Measurements from ENCODE around the gene STAB2. TPM values are rescaled to one million over a fixed set of nuclear protein-coding genes. Genes with fewer than 3 reads are reported as not detected.
"Not testable (repeated sequence)": the region's sequence is repeated elsewhere in the genome, so short reads cannot be mapped to it uniquely, and the experiment has no call there.

The STAB2 gene
- polyA plus RNA-seq, 3 donors, result 0.25 to 1.2 (median 0.27) TPM

DNA sequence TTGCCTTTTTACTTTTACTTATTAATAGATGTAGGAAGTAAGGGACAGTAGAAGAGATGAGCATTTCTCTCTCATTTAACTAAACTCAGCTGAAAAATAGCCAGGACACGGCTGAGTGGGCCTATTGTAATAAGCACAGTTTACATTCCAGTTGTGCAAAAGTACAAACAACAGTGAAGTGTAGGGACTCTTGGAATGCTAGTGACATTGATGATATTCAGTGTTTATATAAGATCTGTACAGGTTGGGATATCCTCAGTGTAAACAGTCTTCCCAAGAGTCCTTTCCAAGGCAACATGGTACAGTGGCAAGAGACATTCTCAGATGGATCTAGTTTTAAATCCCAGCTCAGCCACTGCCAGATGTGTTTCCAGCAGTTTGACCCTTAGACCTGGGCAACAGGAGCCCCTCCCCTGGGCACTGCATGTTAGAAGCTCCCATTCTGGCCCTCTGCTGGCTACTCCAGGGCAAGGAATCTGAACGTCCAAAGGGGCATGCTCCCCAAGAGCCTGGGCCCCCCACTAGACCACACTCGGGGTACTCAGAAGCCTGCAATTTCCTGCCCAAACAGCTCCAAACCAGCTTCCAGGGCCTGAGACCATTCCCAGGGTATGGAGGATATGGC lies 55.3 kb downstream of the STAB2 start:
- DNase-seq (ENCODE audit: low read depth in 3 of 3, low spot score in 2 of 3), result no peak

DNA sequence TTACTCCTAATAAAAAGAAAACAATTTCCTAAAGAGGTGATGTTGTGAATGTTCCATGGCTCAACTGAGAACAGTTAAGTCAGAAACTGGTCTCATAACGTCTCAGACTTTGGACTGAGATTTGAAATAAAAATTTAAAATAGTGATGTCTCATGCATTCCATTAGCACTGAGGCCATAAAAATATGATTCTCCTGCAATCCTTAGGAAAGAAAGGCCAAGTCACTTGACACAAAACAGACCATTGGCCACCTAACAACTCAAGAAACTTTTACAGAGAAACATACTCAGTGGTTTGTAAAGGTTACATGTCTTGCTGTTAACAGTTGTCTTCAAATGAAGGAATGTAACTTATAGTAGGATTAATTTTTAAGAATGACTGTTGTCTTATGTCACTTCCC lies 58.1 kb downstream of the STAB2 start:
- DNase-seq (ENCODE audit: low read depth in 3 of 3, low spot score in 2 of 3), result no peak

DNA sequence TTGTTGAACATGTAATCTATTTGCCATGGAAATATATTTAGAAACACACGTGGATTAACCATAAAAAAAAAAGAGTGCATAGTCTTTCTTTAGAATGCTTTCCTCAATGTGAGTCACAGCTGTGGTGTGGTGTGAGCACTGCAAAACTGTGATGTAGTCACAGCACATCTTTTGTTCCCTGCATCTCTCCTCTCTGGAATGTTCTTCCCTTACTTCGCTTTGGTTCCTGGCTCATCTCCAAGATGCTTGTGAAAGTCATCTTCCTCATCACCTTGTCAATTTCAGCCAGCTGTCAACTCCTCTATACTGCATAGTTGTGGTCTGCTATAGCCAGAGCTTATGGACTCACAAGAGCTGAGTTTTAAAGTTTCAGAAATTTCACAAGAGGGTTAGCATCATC lies 60.2 kb downstream of the STAB2 start:
- DNase-seq (ENCODE audit: low read depth in 3 of 3, low spot score in 2 of 3), result no peak

- DNase-seq (ENCODE audit: low read depth in 3 of 3, low spot score in 2 of 3), result no peak
These were observed 65.7 kb downstream of the STAB2 start for GRCh38 chr12:103652808-103653207.

- DNase-seq (ENCODE audit: low read depth in 3 of 3, low spot score in 2 of 3), result not testable (repeated sequence)
These were observed 66.6 kb downstream of the STAB2 start for GRCh38 chr12:103653568-103654173.

- DNase-seq (ENCODE audit: low read depth in 3 of 3, low spot score in 2 of 3), result no peak
These were observed 67.7 kb downstream of the STAB2 start for GRCh38 chr12:103654816-103655215.

- DNase-seq (ENCODE audit: low read depth in 3 of 3, low spot score in 2 of 3), result no peak
These were observed 69.2 kb downstream of the STAB2 start for GRCh38 chr12:103656291-103656690.

- DNase-seq (ENCODE audit: low read depth in 3 of 3, low spot score in 2 of 3), result no peak
These were observed 70.3 kb downstream of the STAB2 start for GRCh38 chr12:103657331-103657730.

- no peak for DNase-seq (ENCODE audit: low read depth in 3 of 3, low spot score in 2 of 3)
These were observed 77.6 kb downstream of the STAB2 start for GRCh38 chr12:103664626-103665025.

- DNase-seq (ENCODE audit: low read depth in 3 of 3, low spot score in 2 of 3), result no peak
These were observed 78.9 kb downstream of the STAB2 start for GRCh38 chr12:103665971-103666370.

DNA sequence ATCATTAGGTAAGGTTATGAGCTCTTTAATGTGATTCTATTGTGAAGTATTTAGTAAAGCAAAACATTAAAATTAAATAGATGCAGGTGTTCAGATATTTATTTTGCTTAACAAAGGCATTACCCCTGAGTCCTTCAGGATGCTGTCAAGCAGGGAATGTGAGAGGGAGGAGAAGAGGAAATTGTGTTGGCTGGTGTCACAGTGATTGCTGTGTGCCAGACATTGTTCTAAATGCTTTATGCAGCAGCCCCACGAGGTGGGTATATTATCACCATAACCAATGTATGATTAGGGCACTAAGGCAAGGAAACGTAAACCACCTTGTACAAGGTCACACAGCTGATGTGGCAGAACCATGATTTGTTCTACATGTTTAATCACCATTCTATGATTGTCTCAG lies 80.1 kb downstream of the STAB2 start:
- no peak for DNase-seq (ENCODE audit: low read depth in 3 of 3, low spot score in 2 of 3)

DNA sequence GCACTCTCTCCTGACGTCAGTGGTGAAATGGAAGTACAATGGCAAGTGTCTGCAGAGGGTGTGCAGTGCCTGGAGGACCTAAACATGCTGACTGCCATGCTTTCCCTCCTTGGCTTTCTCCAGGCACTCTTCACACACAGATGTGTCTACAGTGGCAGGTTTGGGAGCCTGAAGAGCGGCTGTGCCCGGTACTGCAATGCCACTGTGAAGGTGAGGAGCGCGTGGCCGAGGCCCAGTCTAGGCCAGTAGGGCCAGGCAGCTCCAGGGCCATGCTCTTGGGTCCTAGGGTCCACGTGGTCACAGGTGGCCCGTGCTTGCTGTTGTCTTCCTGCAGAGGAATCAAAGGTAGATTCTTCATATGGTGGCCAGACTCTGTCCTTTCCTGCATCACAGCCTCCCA lies 81.4 kb downstream of the STAB2 start:
- DNase-seq (ENCODE audit: low read depth in 3 of 3, low spot score in 2 of 3), result no peak

DNA sequence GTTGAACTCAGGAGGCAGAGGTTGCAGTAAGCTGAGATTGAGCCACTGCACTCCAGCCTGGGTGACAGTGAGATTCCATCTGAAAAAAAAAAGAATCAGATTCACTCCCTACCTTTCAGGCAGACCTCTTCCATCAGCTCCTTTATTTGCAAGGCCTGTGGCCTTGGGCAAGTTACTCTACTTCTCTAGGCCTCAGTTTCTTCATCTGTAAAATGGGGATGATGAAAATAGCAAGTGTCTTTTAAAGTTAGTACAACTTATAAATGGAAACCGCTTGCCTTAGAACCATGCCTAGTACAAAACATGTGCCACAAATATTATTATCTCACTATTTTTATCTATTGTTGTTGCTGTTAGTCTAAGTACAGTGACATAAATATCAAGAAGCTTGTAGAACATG lies 84.3 kb downstream of the STAB2 start:
- no peak for DNase-seq (ENCODE audit: low read depth in 3 of 3, low spot score in 2 of 3)

- DNase-seq (ENCODE audit: low read depth in 3 of 3, low spot score in 2 of 3), result no peak
These were observed 85.5 kb downstream of the STAB2 start for GRCh38 chr12:103672401-103673119.

DNA sequence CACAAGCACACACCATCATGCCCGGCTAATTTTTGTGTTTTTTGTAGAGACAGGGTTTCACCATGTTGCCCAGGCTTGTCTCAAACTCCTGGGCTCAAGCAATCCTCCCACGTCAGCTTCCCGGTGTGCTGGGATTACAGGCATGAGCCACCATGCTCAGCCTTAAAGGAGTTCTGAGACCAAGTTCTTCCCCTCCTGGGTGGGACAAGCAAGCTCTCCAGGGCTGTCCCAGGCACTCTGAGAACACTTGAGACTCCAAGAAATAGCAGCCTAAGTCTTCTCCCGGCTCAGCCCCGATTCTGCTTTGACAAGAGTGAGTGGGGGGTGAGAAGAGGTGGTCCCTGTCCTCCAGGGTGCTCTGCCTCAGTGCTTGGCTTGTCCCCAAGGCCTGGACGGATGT lies 86.4 kb downstream of the STAB2 start:
- DNase-seq (ENCODE audit: low read depth in 3 of 3, low spot score in 2 of 3), result no peak

- no peak for DNase-seq (ENCODE audit: low read depth in 3 of 3, low spot score in 2 of 3)
These were observed 86.9 kb downstream of the STAB2 start for GRCh38 chr12:103673891-103674375.

DNA sequence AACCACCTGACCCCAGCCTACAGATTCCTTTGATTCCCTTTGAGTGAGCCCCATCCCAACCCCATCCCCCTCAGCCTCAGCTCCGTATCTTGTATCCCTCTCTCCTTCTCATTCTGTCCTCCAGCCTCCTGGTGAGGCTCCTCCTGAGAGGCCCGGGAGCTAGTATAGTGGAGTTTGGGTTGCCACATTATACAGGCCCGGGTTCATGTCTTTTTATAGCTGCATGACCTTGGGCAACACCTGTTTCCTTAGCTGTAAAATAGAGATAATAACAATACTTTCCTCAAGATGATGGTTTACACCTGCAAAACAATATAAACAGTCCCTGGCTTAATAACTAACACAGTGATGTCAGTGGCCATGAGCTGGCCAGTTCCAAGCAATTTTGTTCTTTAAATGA lies 89.8 kb downstream of the STAB2 start:
- DNase-seq (ENCODE audit: low read depth in 3 of 3, low spot score in 2 of 3), result no peak

DNA sequence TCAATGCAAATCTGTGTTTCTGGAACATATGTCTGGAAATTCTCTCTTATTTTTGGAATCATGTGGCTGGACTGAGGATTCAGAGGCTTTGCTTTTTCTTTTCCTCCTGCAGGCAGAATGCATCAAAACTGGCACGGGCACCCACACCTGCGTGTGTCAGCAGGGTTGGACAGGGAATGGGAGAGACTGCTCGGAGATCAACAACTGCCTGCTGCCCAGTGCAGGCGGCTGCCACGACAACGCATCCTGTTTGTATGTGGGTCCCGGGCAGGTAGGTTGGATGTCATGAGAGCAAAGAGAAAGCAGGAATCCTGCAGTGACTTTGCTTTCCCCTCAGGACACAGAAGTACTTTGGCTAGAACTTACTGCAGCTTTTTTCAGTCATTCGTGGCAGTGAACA lies 90.3 kb downstream of the STAB2 start:
- DNase-seq (ENCODE audit: low read depth in 3 of 3, low spot score in 2 of 3), result no peak

- DNase-seq (ENCODE audit: low read depth in 3 of 3, low spot score in 2 of 3), result no peak
These were observed 90.8 kb downstream of the STAB2 start for GRCh38 chr12:103677905-103678304.

DNA sequence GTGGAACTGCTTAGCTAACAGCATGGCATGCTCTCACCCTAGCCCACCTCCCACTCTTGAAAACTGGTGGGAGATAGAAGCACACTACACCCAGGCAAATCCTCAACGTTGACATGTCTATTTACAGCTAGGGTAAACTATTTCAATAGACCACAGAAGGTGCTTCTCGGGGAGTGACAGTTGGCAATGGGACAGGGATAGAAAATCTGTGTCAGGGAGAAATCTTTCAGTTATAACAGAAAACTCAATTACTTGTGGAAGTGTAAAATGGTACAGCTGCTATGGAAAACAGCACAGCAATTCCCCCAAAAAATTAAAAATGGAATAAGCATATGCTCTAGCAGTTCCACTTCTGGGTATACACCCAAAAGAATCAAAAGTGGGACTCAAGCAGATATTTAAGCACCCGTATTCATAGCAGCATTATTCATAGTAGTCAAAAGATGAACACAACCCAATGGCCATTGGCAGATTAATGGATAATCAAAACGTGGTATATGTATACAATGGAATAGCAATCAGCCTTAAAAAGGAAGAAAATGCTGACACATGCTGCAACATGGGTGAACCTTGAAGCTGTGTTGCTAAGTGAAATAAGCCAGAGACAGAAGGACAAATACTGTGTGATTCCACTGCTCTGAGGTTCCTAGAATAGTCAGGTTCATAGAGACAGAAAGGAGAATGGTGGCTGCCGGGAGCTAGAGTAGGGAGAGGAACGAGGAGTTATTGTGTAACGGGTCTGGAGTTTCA lies 92.5 kb downstream of the STAB2 start:
- DNase-seq (ENCODE audit: low read depth in 3 of 3, low spot score in 2 of 3), result no peak

- DNase-seq (ENCODE audit: low read depth in 3 of 3, low spot score in 2 of 3), result no peak
These were observed 93.6 kb downstream of the STAB2 start for GRCh38 chr12:103680591-103681141.
